Adrenal gland (tissue), 5 donors: Measurements from ENCODE around the gene ZNF367.

ENCODE experiments used
- CTCF ChIP-seq, 6 experiments: fragments of 450-650 bp in 4 of 6; fragments of 200-600 bp in 2 of 6; sonication (generic) in 1 of 6; IDR thresholded peaks; 1 replicate in 5 of 6; 2 replicates in 1 of 6; pipeline versions ENCODE4 v1.5.1 to v1.8.0; 2016 to 2021; ENCODE audit warnings: antibody characterized with exemption in 6 of 6, mild to moderate bottlenecking in 2 of 6, moderate library complexity in 1 of 6
- POLR2A ChIP-seq, 2 donors: fragments of 450-650 bp; IDR thresholded peaks; one replicate each; pipeline ENCODE4 v1.6.1; 2017; ENCODE audit warnings: antibody characterized with exemption in 2 of 2, mild to moderate bottlenecking in 2 of 2, moderate library complexity in 1 of 2
- donor health status: DM: no; HTN: no; CAD: no.

DNA sequence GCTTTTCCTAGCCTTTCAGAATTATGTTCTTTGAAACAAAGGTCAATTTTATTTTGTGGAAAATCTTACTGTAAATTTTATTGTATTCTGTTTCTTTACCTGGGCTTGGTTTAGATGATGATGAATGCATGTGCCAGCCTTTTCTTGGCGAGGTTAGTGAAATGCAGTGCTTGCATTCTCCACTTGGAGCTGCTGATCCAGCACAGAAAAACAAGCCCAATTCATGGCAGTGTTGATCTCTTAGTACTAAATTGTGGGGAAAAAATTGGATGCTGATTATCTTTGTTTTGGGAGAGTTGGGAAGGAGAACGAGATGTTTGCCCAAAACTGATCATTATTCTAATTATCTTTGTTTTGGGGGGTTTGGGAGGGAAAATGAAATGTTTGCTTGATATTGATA lies 35.5 kb upstream of the ZNF367 start:
- TF ChIP-seq CTCF (IDR thresholded peaks at IDR 0.05) = peak; percentile 30 to 61 (median 46)
- no peak for TF ChIP-seq POLR2A (IDR thresholded peaks at IDR 0.05)
